SK-N-SH (cell line): ENCODE results near the gene MAGEB2. TPM values are rescaled to one million over a fixed set of nuclear protein-coding genes. Genes with fewer than 3 reads are reported as not detected.

Source experiments
- CTCF ChIA-PET: fragments of 300-600, 350-600 bp; formaldehyde crosslinking; extraction: SDS; loops from one replicate; lab custom pipeline; 2021; lab: Yijun Ruan, JAX
- POLR2A ChIA-PET: fragments of 350-600 bp; sonication (Branson Sonifier 250); formaldehyde crosslinking; extraction: SDS; loops from one replicate; lab custom pipeline; 2020; ENCODE audit warnings: antibody characterized with exemption, inconsistent platforms; lab: Yijun Ruan, JAX
- DNase-seq: peaks from one replicate; pipeline ENCODE4 v3.0.0; 2012
- H2AFZ ChIP-seq: fragments of 200-600 bp; sonication (generic); 2 replicates; pipeline ENCODE4 v1.8.1; 2016; ENCODE audit warnings: antibody characterized with exemption, mild to moderate bottlenecking, low read depth
- H3F3A ChIP-seq: fragments of 200-600 bp; sonication (generic); replicated peaks from 2 replicates; pipeline ENCODE3; 2016; ENCODE audit warnings: antibody characterized with exemption, mild to moderate bottlenecking; ENCODE audit not compliant: insufficient read depth
- H3K27ac ChIP-seq, 2 experiments: fragments of 200-500 bp in 1 of 2; fragments of 200-600 bp in 1 of 2; sonication (Bioruptor generic) in 1 of 2; sonication (generic), shearing (Covaris generic) in 1 of 2; 2 replicates each; pipeline versions ENCODE4 v1.5.1 to v1.6.1; 2014 to 2016; ENCODE audit warnings: low read depth in 2 of 2, inconsistent platforms in 1 of 2, low read length in 1 of 2, mild to moderate bottlenecking in 1 of 2, mixed read lengths in 1 of 2
- H3K27me3 ChIP-seq: fragments of 200-600 bp; sonication (generic), shearing (Covaris generic); 2 replicates; pipeline ENCODE4 v1.6.1; 2016; ENCODE audit warnings: mixed run types; ENCODE audit not compliant: insufficient read depth
- H3K36me3 ChIP-seq, 2 experiments: fragments of 200-500 bp in 1 of 2; fragments of 200-600 bp in 1 of 2; sonication (Bioruptor generic) in 1 of 2; sonication (generic) in 1 of 2; replicated peaks in 1 of 2; 2 replicates each; pipeline versions ENCODE3 to v1.5.1; 2014 to 2016; ENCODE audit warnings: low read length in 1 of 2, mild to moderate bottlenecking in 1 of 2; ENCODE audit not compliant: insufficient read depth in 2 of 2, control insufficient read depth in 1 of 2
- H3K4me1 ChIP-seq, 2 experiments: fragments of 200-500 bp in 1 of 2; fragments of 200-600 bp in 1 of 2; sonication (Bioruptor generic) in 1 of 2; sonication (generic), shearing (Covaris generic) in 1 of 2; 2 replicates each; pipeline versions ENCODE4 v1.5.1 to v1.6.1; 2014 to 2016; ENCODE audit warnings: low read depth in 1 of 2, low read length in 1 of 2, mixed run types in 1 of 2; ENCODE audit not compliant: insufficient read depth in 2 of 2, control insufficient read depth in 1 of 2
- H3K4me2 ChIP-seq: fragments of 200-600 bp; sonication (generic), shearing (Covaris generic); 2 replicates; pipeline ENCODE4 v1.6.1; 2017; ENCODE audit warnings: mixed run types
- H3K4me3 ChIP-seq, 2 experiments: fragments of 200-500 bp in 1 of 2; fragments of 200-600 bp in 1 of 2; sonication (Bioruptor generic) in 1 of 2; sonication (generic), shearing (Covaris generic) in 1 of 2; 2 replicates each; pipeline versions ENCODE4 v1.5.1 to v1.8.1; 2014 to 2016; ENCODE audit warnings: low read depth in 2 of 2, inconsistent platforms in 1 of 2, low read length in 1 of 2, mild to moderate bottlenecking in 1 of 2, mixed read lengths in 1 of 2, moderate library complexity in 1 of 2
- H3K79me2 ChIP-seq: fragments of 200-600 bp; sonication (generic); 2 replicates; pipeline ENCODE4 v1.8.1; 2017; ENCODE audit warnings: mild to moderate bottlenecking; ENCODE audit not compliant: insufficient read depth
- H3K9ac ChIP-seq: fragments of 200-600 bp; sonication (generic); 2 replicates; pipeline ENCODE4 v1.6.1; 2017; ENCODE audit warnings: mixed run types
- H3K9me2 ChIP-seq: fragments of 200-600 bp; sonication (generic); 2 replicates; pipeline ENCODE4 v1.6.1; 2017; ENCODE audit warnings: mixed run types
- H3K9me3 ChIP-seq: fragments of 200-600 bp; sonication (generic); 2 replicates; pipeline ENCODE4 v1.6.1; 2017; ENCODE audit warnings: mixed run types, mild to moderate bottlenecking, moderate library complexity
- H4K20me1 ChIP-seq: fragments of 200-600 bp; sonication (generic); 2 replicates; pipeline ENCODE4 v1.6.1; 2017; ENCODE audit warnings: mild to moderate bottlenecking, mixed run types; ENCODE audit not compliant: insufficient read depth
- ELF1 ChIP-seq: IDR thresholded peaks from 2 replicates; pipeline ENCODE4 v1.4.0; 2012
- FOSL2 ChIP-seq: IDR thresholded peaks from 2 replicates; pipeline ENCODE4 v1.4.0; 2012; ENCODE audit warnings: low read depth, mild to moderate bottlenecking, moderate library complexity, borderline replicate concordance
- FOXJ3 ChIP-seq: sonication (generic); formaldehyde crosslinking; IDR thresholded peaks from 2 replicates; pipeline ENCODE4 v1.5.1; 2020; ENCODE audit warnings: mild to moderate bottlenecking, missing genetic modification reagents
- MEF2A ChIP-seq: IDR thresholded peaks from 2 replicates; pipeline ENCODE4 v1.4.0; 2012; ENCODE audit warnings: low read depth, borderline replicate concordance
- MXI1 ChIP-seq: IDR thresholded peaks from 2 replicates; pipeline ENCODE4 v1.6.1; 2012; ENCODE audit warnings: mild to moderate bottlenecking, low read depth, low read length, improper control_type of control experiment
- RCOR1 ChIP-seq: fragments of 150-350 bp; IDR thresholded peaks from 2 replicates; pipeline ENCODE4 v1.6.1; 2017; ENCODE audit warnings: antibody characterized with exemption, low read length
- RFX5 ChIP-seq: IDR thresholded peaks from 2 replicates; pipeline ENCODE4 v1.6.1; 2012; ENCODE audit warnings: mild to moderate bottlenecking, improper control_type of control experiment, low read length
- WGBS: methylation state at CpG from one replicate; pipeline ENCODE4 v1.1.6; 2017; ENCODE audit warnings: low lambda C conversion rate; 5-methylcytosine and 5-hydroxymethylcytosine counted together
- polyA plus RNA-seq, 3 experiments: library from polyadenylated mRNA; depleted of rRNA; stranded (reverse); fragments of >200 nt; gene quantifications; 2 replicates each; pipeline ENCODE4 v1.2.3, GENCODE V29; 2012
- TF ChIP-seq, protein P1 (sequence below): fragments of 150-350 bp; IDR thresholded peaks from 2 replicates; pipeline ENCODE4 v1.6.1; 2016; ENCODE audit warnings: mild to moderate bottlenecking, low read depth, low read length
- TF ChIP-seq, protein P2 (sequence below): IDR thresholded peaks from 2 replicates; pipeline ENCODE4 v1.4.0; 2012; ENCODE audit warnings: low read depth, borderline replicate concordance
- TF ChIP-seq, protein P3 (sequence below): IDR thresholded peaks from 2 replicates; pipeline ENCODE4 v1.6.1; 2012; ENCODE audit warnings: mild to moderate bottlenecking, low read depth, low read length, moderate library complexity
- TF ChIP-seq, protein P4 (sequence below): IDR thresholded peaks from 2 replicates; pipeline ENCODE4; 2012

The MAGEB2 gene
- polyA plus RNA-seq, 1 of the 3 experiments (the other 2 are of a cell fraction): 2.7 TPM

DNA sequence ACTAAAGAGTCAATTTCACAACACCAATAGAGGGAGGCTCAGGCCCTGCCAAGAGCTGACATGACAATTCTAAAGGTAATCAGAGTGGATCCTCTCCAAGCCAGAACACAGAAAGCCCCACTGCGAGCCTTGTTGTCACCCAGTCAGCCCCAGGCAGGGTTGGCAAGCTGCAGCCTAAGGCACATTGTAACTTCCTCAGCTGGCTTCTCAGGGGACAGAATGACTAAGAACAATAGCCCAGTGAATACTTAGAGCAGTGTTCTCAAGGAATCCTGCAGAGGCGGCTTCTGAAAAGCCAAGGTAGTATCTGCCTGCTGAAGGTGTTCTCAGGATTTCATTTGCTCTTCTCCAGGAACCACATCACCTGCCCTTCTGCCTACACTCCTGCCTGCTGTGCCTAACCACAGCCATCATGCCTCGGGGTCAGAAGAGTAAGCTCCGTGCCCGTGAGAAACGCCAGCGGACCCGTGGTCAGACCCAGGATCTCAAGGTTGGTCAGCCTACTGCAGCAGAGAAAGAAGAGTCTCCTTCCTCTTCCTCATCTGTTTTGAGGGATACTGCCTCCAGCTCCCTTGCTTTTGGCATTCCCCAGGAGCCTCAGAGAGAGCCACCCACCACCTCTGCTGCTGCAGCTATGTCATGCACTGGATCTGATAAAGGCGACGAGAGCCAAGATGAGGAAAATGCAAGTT lies 26.5 kb downstream of the MAGEB2 start, which contains the start of gene MAGEB4:
TSS of gene MAGEB4 (plus strand) at position 277 of the 692 bp plus-strand sequence. CDS start at position 413, 136 bp downstream.
- Histone ChIP-seq H3K9me3 (no peaks in the 10 kb centered on the region), H3K79me2 (no peaks in the 10 kb centered on the region), H2AFZ (no peak within 1 kb of the TSS), H3K36me3 (no peaks in the 10 kb centered on the region), H4K20me1 (no peaks in the 10 kb centered on the region), H3K4me2 (no peak within 1 kb of the TSS), H3K27me3 (peaks cover 20% of the 10 kb centered on the region; the same call in 1 of the 2 replicates), H3K4me1 (no peaks in the 10 kb centered on the region), H3K27ac (no peak within 1 kb of the TSS), H3K9ac (no peak within 1 kb of the TSS), H3K4me3 (no peak within 1 kb of the TSS), H3K9me2 (no peaks in the 10 kb centered on the region), H3F3A (no peaks in the 10 kb centered on the region)
- ChIA-PET CTCF (no interaction called here), POLR2A (no interaction called here)
- TF ChIP-seq, protein P1, sequence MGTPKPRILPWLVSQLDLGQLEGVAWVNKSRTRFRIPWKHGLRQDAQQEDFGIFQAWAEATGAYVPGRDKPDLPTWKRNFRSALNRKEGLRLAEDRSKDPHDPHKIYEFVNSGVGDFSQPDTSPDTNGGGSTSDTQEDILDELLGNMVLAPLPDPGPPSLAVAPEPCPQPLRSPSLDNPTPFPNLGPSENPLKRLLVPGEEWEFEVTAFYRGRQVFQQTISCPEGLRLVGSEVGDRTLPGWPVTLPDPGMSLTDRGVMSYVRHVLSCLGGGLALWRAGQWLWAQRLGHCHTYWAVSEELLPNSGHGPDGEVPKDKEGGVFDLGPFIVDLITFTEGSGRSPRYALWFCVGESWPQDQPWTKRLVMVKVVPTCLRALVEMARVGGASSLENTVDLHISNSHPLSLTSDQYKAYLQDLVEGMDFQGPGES: no peak
- no peak for TF ChIP-seq FOSL2
- TF ChIP-seq FOXJ3 (CRISPR knock-in tag): no peak
- TF ChIP-seq, protein P2, sequence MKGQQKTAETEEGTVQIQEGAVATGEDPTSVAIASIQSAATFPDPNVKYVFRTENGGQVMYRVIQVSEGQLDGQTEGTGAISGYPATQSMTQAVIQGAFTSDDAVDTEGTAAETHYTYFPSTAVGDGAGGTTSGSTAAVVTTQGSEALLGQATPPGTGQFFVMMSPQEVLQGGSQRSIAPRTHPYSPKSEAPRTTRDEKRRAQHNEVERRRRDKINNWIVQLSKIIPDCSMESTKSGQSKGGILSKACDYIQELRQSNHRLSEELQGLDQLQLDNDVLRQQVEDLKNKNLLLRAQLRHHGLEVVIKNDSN: no peak
- no peak for TF ChIP-seq MXI1
- no peak for TF ChIP-seq ELF1
- TF ChIP-seq RFX5: no peak
- no peak for TF ChIP-seq MEF2A
- TF ChIP-seq, protein P3, sequence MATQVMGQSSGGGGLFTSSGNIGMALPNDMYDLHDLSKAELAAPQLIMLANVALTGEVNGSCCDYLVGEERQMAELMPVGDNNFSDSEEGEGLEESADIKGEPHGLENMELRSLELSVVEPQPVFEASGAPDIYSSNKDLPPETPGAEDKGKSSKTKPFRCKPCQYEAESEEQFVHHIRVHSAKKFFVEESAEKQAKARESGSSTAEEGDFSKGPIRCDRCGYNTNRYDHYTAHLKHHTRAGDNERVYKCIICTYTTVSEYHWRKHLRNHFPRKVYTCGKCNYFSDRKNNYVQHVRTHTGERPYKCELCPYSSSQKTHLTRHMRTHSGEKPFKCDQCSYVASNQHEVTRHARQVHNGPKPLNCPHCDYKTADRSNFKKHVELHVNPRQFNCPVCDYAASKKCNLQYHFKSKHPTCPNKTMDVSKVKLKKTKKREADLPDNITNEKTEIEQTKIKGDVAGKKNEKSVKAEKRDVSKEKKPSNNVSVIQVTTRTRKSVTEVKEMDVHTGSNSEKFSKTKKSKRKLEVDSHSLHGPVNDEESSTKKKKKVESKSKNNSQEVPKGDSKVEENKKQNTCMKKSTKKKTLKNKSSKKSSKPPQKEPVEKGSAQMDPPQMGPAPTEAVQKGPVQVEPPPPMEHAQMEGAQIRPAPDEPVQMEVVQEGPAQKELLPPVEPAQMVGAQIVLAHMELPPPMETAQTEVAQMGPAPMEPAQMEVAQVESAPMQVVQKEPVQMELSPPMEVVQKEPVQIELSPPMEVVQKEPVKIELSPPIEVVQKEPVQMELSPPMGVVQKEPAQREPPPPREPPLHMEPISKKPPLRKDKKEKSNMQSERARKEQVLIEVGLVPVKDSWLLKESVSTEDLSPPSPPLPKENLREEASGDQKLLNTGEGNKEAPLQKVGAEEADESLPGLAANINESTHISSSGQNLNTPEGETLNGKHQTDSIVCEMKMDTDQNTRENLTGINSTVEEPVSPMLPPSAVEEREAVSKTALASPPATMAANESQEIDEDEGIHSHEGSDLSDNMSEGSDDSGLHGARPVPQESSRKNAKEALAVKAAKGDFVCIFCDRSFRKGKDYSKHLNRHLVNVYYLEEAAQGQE: no peak
- TF ChIP-seq, protein P4, sequence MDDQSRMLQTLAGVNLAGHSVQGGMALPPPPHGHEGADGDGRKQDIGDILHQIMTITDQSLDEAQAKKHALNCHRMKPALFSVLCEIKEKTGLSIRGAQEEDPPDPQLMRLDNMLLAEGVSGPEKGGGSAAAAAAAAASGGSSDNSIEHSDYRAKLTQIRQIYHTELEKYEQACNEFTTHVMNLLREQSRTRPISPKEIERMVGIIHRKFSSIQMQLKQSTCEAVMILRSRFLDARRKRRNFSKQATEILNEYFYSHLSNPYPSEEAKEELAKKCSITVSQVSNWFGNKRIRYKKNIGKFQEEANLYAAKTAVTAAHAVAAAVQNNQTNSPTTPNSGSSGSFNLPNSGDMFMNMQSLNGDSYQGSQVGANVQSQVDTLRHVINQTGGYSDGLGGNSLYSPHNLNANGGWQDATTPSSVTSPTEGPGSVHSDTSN: no peak
- TF ChIP-seq RCOR1: no peak
- WGBS: 9% methylated on average over 9 of the region's 10 CpGs
- no peak for DNase-seq
